Spleen (tissue), 11 donors: ENCODE results near the gene KIF5B. TPM values are rescaled to one million over a fixed set of nuclear protein-coding genes. Genes with fewer than 3 reads are reported as not detected.

Experiments used
- DNase-seq: peaks from one replicate; pipeline ENCODE4 v3.0.0-alpha.2; 2020
- H3K27ac ChIP-seq, 8 donors: fragments of 200-600 bp; sonication (generic) in 7 of 8; 1 replicate in 4 of 8; 2 replicates in 4 of 8; pipeline versions ENCODE4 v1.5.0 to v1.8.0; 2016 to 2021; ENCODE audit warnings: inconsistent platforms in 4 of 8, mild to moderate bottlenecking in 4 of 8, moderate library complexity in 1 of 8
- H3K27me3 ChIP-seq, 7 donors: fragments of 200-600 bp; sonication (generic) in 6 of 7; replicated peaks in 1 of 7; 1 replicate in 4 of 7; 2 replicates in 3 of 7; pipeline versions ENCODE4 v1.5.0 to v1.8.0; 2016 to 2021; ENCODE audit warnings: inconsistent platforms in 3 of 7, mild to moderate bottlenecking in 1 of 7
- H3K36me3 ChIP-seq, 6 donors: fragments of 200-600 bp; sonication (generic) in 5 of 6; 1 replicate in 4 of 6; 2 replicates in 2 of 6; pipeline versions ENCODE4 v1.5.0 to v1.8.0; 2016 to 2021; ENCODE audit warnings: inconsistent platforms in 2 of 6
- H3K4me1 ChIP-seq, 6 donors: fragments of 200-600 bp; sonication (generic) in 5 of 6; 1 replicate in 3 of 6; 2 replicates in 3 of 6; pipeline versions ENCODE4 v1.5.0 to v1.8.0; 2016 to 2021; ENCODE audit warnings: inconsistent platforms in 3 of 6
- H3K4me3 ChIP-seq, 8 donors: fragments of 200-600 bp; sonication (generic) in 7 of 8; 1 replicate in 4 of 8; 2 replicates in 4 of 8; pipeline versions ENCODE4 v1.5.0 to v1.8.0; 2016 to 2021; ENCODE audit warnings: inconsistent platforms in 4 of 8, mild to moderate bottlenecking in 4 of 8, moderate library complexity in 2 of 8
- H3K9me3 ChIP-seq, 8 donors: fragments of 200-600 bp; sonication (generic) in 7 of 8; 1 replicate in 4 of 8; 2 replicates in 4 of 8; pipeline versions ENCODE4 v1.5.0 to v1.8.0; 2016 to 2021; ENCODE audit warnings: inconsistent platforms in 4 of 8
- POLR2A ChIP-seq, 3 donors: fragments of 450-650 bp; IDR thresholded peaks; one replicate each; pipeline ENCODE4 v1.5.1; 2017; ENCODE audit warnings: antibody characterized with exemption in 3 of 3, mild to moderate bottlenecking in 1 of 3
- POLR2AphosphoS5 ChIP-seq, 3 donors: sonication (generic); formaldehyde crosslinking; IDR thresholded peaks; one replicate each; pipeline ENCODE4 v1.5.1; 2017; ENCODE audit warnings: antibody characterized with exemption in 3 of 3
- WGBS, 5 donors: extraction: QIAGEN DNeasy Blood & Tissue Kit in 3 of 5; methylation state at CpG; one replicate each; pipeline versions ENCODE4 v1.1.5 to v1.1.7; 2013 to 2018; 5-methylcytosine and 5-hydroxymethylcytosine counted together
- intact Hi-C: fragments of 100-400 bp; cut with DNase I; formaldehyde crosslinking; loops from one replicate; pipeline ENCODE4 v1.15.0; 2023; ENCODE audit warnings: low total_unique reads
- polyA plus RNA-seq, 3 donors: library from polyadenylated mRNA; stranded (reverse); fragments of 200-250 nt; gene quantifications; one replicate each; pipeline ENCODE4 v1.2.1, GENCODE V29; 2013
- total RNA-seq, 7 donors: library from RNA; depleted of rRNA in 3 of 7; stranded (reverse); fragments of >200 nt in 3 of 7; fragmentation: NEBNext Ultra II Directional in 4 of 7; extraction: Animal tissue kit (Norgen Biotek cat#: 25700) in 4 of 7; gene quantifications; one replicate each; pipeline versions ENCODE4 v1.1.0 to v1.2.1, GENCODE V29; 2016 to 2021
- TF ChIP-seq, protein P1 (sequence below), 11 experiments: fragments of 200-600 bp in 7 of 11; fragments of 450-650 bp in 4 of 11; sonication (generic) in 4 of 11; IDR thresholded peaks in 8 of 11; conservative IDR thresholded peaks in 3 of 11; 1 replicate in 7 of 11; 2 replicates in 4 of 11; pipeline versions ENCODE4 v1.4.0 to v1.8.0; 2016 to 2021; ENCODE audit warnings: antibody characterized with exemption in 11 of 11, inconsistent platforms in 4 of 11, mild to moderate bottlenecking in 1 of 11
- donor health status: healthy with polysubstance abuse.
- donor health status: DM: no; HTN: no; CAD: no; lungs with moderate emphysema.
- donor health status: DM: no; HTN: no; CAD: no.
- donor health status: Bipolar disorder and iron deficiency.
- donor health status: healthy.
- donor health status: DM: no; HTN: no; CAD: no.
- donor health status: DM: yes; HTN: yes; CAD: no.

KIF5B gene
- total and polyA plus RNA-seq, 10 donors: 16.1 to 95.1 (median 71.2) TPM

DNA sequence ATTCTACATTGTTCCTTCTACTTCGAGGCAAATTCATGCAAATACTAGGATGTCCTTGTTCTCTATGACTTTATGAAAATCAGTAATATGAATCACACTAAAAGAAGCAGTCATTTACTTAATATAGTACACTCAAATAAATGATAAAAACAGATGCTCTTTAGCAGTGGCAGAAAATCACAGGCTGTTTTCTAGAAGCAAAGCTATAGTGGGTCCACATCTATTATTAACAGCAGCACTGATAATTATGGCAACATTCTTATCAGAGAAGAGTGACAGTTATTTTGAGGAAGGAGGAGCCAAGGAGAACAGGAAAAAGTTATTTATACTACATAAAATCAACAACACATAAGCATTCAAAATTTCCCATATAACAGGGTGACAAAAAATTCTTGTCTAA, 16.5 kb downstream of the KIF5B start:
- H3K9me3 ChIP-seq: no peaks in the 10 kb centered on the region
- peaks cover 16 to 75% (median 47%) of the 10 kb centered on the region in 6 donors for H3K4me1 ChIP-seq
- H3K27me3 ChIP-seq: no peaks in the 10 kb centered on the region
- no peak overlapping the region for H3K27ac ChIP-seq
- H3K36me3 ChIP-seq: peaks cover 2 to 95% (median 50%) of the 10 kb centered on the region in 6 donors
- intact Hi-C loops: no loop called here
- WGBS, 5 donors: 74 to 97% (median 84%) methylated on average over 1 of the region's 1 CpG
- no peak for TF ChIP-seq POLR2AphosphoS5 (IDR thresholded peaks at IDR 0.05)
- TF ChIP-seq, protein P1, sequence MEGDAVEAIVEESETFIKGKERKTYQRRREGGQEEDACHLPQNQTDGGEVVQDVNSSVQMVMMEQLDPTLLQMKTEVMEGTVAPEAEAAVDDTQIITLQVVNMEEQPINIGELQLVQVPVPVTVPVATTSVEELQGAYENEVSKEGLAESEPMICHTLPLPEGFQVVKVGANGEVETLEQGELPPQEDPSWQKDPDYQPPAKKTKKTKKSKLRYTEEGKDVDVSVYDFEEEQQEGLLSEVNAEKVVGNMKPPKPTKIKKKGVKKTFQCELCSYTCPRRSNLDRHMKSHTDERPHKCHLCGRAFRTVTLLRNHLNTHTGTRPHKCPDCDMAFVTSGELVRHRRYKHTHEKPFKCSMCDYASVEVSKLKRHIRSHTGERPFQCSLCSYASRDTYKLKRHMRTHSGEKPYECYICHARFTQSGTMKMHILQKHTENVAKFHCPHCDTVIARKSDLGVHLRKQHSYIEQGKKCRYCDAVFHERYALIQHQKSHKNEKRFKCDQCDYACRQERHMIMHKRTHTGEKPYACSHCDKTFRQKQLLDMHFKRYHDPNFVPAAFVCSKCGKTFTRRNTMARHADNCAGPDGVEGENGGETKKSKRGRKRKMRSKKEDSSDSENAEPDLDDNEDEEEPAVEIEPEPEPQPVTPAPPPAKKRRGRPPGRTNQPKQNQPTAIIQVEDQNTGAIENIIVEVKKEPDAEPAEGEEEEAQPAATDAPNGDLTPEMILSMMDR (IDR thresholded peaks at IDR 0.05 in 8 of 11, conservative IDR thresholded peaks at IDR 0.05 in 3 of 11): no peak
- TF ChIP-seq POLR2A (IDR thresholded peaks at IDR 0.05): no peak
- no peak for DNase-seq
- no peak overlapping the region for H3K4me3 ChIP-seq

DNA sequence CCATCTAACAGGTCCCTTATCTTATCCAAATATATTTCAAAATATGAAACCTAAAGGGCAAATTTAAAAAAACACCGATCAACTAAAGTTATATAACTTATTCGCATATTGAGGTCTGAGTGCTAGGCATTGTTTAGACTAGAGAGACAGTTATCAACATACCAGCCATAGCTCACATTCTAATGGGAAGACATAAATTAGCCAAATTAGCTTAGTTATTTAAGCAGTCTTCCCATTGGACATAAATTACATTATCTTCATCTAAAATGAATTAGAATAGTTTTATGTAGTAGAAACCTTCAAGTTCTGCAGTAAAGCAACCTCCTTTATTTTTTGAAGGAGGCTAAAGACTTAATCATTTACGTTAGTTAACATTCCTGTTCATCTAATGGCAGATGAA, 17.4 kb downstream of the KIF5B start:
- Histone ChIP-seq H3K4me3 (no peak overlapping the region), H3K36me3 (peaks cover 5 to 95% (median 51%) of the 10 kb centered on the region in 6 donors), H3K27me3 (no peaks in the 10 kb centered on the region), H3K4me1 (peaks cover 10 to 66% (median 37%) of the 10 kb centered on the region in 6 donors), H3K27ac (no peak overlapping the region), H3K9me3 (no peaks in the 10 kb centered on the region)
- 92 to 97% (median 94%) methylated on average over 3 of the region's 3 CpGs for WGBS, 5 donors
- TF ChIP-seq POLR2A (IDR thresholded peaks at IDR 0.05): no peak
- TF ChIP-seq, protein P1 (IDR thresholded peaks at IDR 0.05 in 8 of 11, conservative IDR thresholded peaks at IDR 0.05 in 3 of 11): no peak
- TF ChIP-seq POLR2AphosphoS5 (IDR thresholded peaks at IDR 0.05): no peak
- intact Hi-C loops: no loop called here
- no peak for DNase-seq

DNA sequence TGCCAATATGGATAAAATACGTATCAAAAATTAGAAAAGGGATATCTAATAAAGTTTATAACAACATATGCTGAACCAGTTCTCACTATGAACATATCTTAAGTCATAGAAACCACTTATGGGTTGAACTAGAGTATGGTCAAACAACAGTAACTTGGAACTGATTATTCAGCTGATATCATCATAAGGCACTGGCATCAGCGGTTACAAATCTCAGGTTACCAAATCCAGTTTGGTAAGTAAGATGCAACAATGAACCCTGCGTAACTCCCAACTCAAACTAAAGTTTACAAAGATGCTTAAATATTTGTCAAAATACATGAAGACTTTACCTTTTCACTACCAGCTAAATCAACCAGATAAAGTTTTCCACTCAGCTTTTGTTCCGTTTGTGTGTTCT, 19.3 kb downstream of the KIF5B start:
- Histone ChIP-seq H3K4me1 (peaks cover 3 to 47% (median 19%) of the 10 kb centered on the region in 6 donors), H3K27ac (peak overlapping the region in 2 of 8 donors; percentile 1 to 34), H3K36me3 (peaks cover 5 to 100% (median 66%) of the 10 kb centered on the region in 6 donors), H3K27me3 (no peaks in the 10 kb centered on the region), H3K9me3 (no peaks in the 10 kb centered on the region), H3K4me3 (no peak overlapping the region)
- 71 to 93% (median 88%) methylated on average over 4 of the region's 4 CpGs for WGBS, 5 donors
- intact Hi-C loops: no loop called here
- DNase-seq: no peak
- TF ChIP-seq, protein P1 (IDR thresholded peaks at IDR 0.05 in 8 of 11, conservative IDR thresholded peaks at IDR 0.05 in 3 of 11): no peak
- TF ChIP-seq POLR2AphosphoS5 (IDR thresholded peaks at IDR 0.05) (no peak), POLR2A (IDR thresholded peaks at IDR 0.05) (no peak)

DNA sequence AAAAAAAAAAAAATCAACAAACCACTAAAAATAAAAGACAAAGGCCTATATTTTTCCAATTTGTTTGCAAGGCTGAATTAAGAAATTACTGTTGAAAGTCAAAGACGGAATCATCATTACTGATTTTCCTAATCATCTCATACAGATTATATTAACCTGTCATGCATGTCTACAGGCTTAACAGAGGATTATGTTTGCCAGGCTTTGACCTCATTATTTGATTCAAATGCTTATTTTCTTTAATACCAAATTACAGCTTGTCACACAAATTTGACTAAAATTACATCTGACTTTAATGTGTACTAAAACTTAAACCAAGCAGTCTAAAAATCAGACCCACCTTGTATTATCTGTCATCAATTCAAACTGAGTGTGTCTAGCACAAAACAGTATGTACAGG, 21.2 kb downstream of the KIF5B start:
- H3K9me3 ChIP-seq: no peaks in the 10 kb centered on the region
- no peak for DNase-seq
- no peak overlapping the region for H3K27ac ChIP-seq
- TF ChIP-seq POLR2AphosphoS5 (IDR thresholded peaks at IDR 0.05) (no peak), POLR2A (IDR thresholded peaks at IDR 0.05) (no peak)
- TF ChIP-seq, protein P1 (IDR thresholded peaks at IDR 0.05 in 8 of 11, conservative IDR thresholded peaks at IDR 0.05 in 3 of 11): no peak
- WGBS, 5 donors: 95 to 100% (median 98%) methylated on average over 1 of the region's 1 CpG
- H3K4me3 ChIP-seq: no peak overlapping the region
- intact Hi-C loops: no loop called here
- H3K36me3 ChIP-seq: peaks cover 5 to 100% (median 84%) of the 10 kb centered on the region in 6 donors
- no peaks in the 10 kb centered on the region for H3K27me3 ChIP-seq
- H3K4me1 ChIP-seq: peaks cover 0 to 45% (median 14%) of the 10 kb centered on the region in 6 donors
